RCC 7860 (cell line): Measurements from ENCODE around the gene CLCA2.

Experiments
- DNase-seq: peaks from one replicate; pipeline ENCODE4 v3.0.0-alpha.2; 2015; ENCODE audit warnings: low spot score
- FAIRE-seq: peaks from 2 replicates; lab custom pipeline; 2012; peaks lifted over from hg19 to GRCh38; lab: Jason Lieb, UNC

CLCA2 gene

DNA sequence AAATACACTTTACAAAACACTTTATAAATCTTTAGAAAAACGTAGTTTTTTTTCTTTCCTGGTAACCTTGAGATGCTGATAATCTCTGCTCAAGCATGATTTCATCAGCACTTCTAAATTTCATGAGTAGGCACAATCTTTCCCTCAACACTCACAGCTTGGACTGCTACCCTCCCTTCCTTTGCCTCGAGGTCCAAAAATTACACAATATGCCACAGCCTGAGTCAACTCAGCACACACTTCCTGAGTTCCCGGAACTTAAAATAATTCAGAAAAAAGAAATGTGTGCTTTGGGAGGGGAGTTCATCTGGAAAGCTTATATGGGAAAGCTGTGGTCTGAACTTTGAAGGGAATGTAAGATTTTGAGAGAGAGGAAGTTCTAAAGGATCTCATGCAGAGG is 5.9 kb downstream of the CLCA2 start:
- DNase-seq (peak; percentile 66), FAIRE-seq (peak; percentile 89)

GRCh38 chr1:86430376-86430775 is 6.4 kb downstream of the CLCA2 start:
- FAIRE-seq, result no peak
- no peak for DNase-seq

GRCh38 chr1:86434059-86434458 is 10.1 kb downstream of the CLCA2 start:
- no peak for FAIRE-seq
- DNase-seq, result no peak

DNA sequence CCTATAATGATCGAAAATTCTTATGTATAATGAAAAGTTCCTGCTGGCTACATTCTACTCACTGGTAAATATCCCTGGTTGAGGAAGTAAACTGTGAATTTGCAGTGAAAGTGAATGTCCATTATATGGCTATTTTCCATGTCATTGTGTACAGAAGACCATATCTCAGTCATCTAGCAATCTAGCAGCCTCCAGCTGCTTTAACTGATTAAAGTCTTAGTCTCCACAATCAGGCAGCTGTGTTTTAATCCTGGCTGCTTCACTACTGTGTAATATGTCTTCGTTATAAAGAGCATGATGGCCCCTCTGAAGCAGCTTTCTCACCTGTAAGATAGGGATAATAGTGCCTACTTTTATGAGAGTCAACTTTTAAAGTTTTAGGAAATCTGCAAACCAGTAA is 11.4 kb downstream of the CLCA2 start:
- FAIRE-seq, result no peak
- DNase-seq, result no peak

- no peak for FAIRE-seq
- DNase-seq, result no peak
Measured at GRCh38 chr1:86436041-86436440, 12.1 kb downstream of the CLCA2 start.

GRCh38 chr1:86441581-86441980 is 17.6 kb downstream of the CLCA2 start:
- DNase-seq (no peak), FAIRE-seq (no peak)

DNA sequence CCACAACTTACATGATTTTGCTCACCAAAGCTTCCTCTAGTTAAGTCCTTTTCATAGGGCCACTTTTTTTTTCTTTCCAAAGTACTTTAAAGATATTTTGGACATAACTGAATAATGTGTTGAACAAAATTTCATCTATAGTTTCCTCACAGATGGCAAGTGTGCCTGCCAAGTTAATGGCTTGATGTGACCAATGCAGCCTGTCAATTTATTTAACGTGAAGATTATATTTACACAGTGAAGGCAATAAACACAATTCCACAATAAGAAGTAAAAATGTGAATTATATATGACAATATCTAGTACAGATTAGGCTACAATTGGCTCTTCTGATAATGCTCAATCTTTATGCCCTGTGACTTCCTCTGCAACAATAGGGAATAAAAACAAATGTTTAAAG is 18.0 kb downstream of the CLCA2 start:
- FAIRE-seq (no peak), DNase-seq (no peak)

DNA sequence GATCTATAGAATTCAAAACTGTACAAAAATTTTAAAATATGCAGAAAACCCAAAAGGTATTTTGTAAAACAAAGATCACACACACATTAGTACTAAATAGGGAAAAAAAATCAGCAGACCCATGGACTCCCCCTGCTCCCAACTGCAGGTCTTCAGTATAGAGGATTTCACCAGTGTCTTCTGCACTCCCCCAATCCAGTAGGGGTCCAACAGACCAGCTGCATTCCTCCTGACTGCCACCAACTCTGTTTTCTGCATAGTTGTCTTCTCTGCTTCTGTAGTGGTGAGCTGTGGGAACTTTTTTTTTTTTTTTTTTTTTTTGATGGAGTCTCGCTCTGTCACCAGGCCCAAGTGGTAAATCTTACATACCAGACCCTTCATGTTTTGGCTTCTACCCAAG is 21.9 kb downstream of the CLCA2 start:
- FAIRE-seq (no peak), DNase-seq (no peak)

- FAIRE-seq (no peak), DNase-seq (no peak)
Measured at GRCh38 chr1:86447198-86447790, 23.3 kb downstream of the CLCA2 start.

GRCh38 chr1:86448670-86449069 is 24.7 kb downstream of the CLCA2 start:
- no peak for FAIRE-seq
- no peak for DNase-seq

DNA sequence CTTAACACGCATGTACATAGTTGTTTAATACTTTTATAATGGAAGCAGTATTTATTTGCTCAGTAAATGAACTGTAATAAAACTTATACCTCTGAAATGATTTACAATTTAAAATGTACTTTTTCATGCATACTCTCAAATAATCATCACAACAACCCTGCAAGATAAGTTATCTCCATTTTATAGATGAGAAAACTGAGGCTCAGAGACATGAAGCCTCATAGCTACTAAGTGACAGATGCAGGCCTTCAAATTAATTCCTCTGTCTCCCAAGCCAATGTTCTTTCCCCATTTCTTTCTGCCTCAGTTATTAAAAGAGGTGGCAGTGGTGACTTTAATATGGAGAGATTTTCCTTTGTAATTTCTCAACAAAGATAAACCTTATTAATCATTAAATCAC is 25.1 kb downstream of the CLCA2 start:
- FAIRE-seq, result no peak

DNA sequence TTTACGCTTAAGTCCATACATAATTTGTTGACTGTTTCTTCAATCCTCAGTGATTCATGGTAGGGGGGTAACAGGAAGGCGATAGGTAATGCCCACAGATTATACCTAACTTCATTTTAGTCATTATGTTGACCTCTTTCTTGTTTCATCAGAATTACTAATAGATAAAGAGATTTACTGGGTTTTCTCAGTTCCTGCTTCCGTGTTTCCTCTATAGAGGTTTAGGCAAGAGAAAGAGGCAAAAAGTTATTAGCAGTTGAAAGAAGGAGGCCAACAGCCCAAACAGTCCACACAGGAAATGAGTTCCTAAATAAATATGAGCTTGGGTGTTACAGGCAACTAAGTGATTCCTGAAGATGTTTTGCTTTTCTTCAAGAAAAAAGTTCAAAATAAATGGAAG is 26.9 kb downstream of the CLCA2 start:
- FAIRE-seq (no peak), DNase-seq (no peak)

More for the DNA sequence above, 25.1 kb downstream of the CLCA2 start:
- no peak for DNase-seq

DNA sequence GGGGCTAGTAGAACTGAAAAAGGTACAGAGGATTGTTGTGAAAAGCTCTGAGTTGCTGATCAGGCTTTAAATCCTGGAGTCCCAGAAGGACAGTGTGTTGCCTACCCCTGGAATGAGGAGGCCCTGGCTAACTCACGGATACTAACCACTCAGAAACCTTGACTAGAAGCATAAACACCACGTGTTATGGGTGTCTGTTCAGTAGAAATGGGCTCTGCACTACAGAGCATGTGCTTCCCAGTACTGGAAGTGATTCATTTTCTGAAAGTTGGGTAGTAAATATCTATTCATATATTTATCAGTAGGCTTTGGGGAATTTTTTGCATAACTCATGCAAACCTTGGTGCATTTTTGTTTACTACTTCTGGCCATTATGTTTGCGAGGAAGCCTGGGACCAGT is 29.7 kb downstream of the CLCA2 start:
- DNase-seq (no peak), FAIRE-seq (no peak)

DNA sequence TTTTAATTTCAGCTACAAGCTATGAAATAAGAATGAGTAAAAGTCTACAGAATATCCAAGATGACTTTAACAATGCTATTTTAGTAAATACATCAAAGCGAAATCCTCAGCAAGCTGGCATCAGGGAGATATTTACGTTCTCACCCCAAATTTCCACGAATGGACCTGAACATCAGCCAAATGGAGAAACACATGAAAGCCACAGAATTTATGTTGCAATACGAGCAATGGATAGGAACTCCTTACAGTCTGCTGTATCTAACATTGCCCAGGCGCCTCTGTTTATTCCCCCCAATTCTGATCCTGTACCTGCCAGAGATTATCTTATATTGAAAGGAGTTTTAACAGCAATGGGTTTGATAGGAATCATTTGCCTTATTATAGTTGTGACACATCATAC is 31.1 kb downstream of the CLCA2 start:
- no peak for DNase-seq
- no peak for FAIRE-seq

DNA sequence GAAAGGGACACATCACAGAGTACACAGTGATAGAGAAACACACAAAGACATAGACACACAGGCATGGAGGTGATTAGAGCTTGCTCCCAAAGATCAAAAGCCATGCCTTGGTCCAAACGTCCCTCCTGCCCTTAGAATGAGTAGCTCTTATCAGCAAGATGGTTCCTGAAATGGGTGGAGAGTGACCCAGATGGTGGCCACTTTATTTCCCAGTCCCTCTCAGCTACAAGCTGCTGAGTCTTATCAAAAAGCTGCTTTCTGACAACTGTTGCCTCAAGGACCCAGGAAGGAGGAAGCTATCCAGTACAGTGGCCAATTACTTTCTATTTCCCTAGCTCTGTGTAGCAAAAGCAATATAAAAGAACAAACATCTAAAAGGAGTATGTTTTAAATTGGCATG is 37.0 kb downstream of the CLCA2 start:
- FAIRE-seq (no peak), DNase-seq (no peak)

DNA sequence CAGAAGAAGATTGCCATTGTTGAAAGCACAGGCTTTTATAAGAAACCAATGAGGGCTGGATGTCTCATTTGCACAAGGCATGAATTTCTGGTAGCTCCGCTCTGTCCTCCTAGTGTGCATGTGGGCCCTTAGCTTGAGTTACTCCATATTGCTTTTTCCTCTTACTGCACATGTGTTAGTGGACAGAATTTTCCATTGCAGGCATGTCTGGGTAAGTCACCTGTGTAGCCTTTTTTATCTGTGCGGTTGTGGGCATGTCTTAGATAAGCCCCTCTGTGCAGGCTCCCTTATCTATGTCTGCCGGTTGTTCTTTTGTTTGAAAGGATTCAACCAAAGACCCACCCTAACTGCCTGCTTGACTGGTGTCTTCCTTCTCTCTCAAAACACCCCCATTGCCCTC is 37.5 kb downstream of the CLCA2 start:
- DNase-seq (no peak), FAIRE-seq (no peak)

GRCh38 chr1:86464819-86465218 is 40.8 kb downstream of the CLCA2 start:
- FAIRE-seq (no peak), DNase-seq (no peak)

- no peak for DNase-seq
- FAIRE-seq, result no peak
Measured at GRCh38 chr1:86466109-86466844, 42.3 kb downstream of the CLCA2 start.

DNA sequence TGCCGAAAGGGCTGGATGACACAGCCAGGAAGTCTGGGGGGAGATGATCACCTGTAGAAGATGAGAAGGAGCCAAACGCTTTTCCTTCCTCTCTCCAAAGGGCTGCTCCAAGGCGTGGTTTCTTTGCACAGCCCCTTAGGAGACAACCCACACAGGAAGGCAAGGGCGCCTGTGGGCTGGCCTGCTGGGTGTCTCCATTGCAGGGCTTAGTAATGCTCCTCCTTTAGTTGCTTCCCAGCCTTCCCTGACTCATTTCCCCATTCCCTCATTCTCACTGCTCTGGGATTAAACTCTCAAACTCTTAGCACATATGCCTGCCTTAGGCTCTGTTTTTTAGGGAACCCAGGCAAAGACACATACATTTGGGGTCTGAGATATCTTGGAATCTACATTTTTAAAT is 43.0 kb downstream of the CLCA2 start:
- DNase-seq (no peak), FAIRE-seq (no peak)

DNA sequence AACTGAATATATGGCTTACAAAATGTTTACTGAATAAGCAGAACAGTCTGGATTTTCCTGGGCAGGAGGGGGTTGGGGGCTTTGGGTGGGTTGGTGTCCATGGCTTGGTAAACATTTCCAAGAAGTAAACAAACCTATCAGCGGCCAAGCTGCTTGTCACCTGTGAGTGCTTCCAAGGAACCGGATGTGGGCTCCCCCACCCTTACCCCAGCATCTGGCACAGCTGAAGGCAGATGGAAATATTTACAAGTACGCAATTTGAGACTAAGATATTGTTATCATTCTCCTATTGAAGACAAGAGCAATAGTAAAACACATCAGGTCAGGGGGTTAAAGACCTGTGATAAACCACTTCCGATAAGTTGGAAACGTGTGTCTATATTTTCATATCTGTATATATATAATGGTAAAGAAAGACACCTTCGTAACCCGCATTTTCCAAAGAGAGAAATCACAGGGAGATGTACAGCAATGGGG is 44.6 kb downstream of the CLCA2 start, which contains the start of gene CLCA1:
TSS of gene CLCA1 (plus strand) at position 427 of the 477 bp plus-strand sequence. CDS start at position 472, 45 bp downstream.
- FAIRE-seq, result no peak

GRCh38 chr1:86470859-86471258 is 46.9 kb downstream of the CLCA2 start:
- FAIRE-seq (no peak), DNase-seq (no peak)

More for the DNA sequence above, 44.6 kb downstream of the CLCA2 start, which contains the start of gene CLCA1:
- no peak for DNase-seq

DNA sequence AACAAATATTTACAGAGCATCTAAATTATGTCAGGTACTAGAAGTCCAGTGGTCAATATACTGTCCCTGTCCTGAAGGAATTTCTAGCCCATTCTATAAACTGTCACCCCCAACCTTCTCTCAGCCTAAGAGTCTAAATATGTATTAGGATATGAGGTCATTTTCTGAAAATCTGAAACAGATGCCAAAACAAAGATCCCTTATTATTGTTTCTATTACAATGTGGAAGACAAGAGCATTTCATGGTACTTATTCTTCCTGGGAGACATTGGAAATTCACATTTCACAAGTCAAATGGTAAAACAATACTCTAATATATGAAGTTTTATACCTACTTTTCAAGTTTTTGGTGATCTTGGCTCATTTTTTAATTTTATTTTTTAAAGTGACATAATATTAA is 47.3 kb downstream of the CLCA2 start:
- FAIRE-seq, result no peak
- DNase-seq, result no peak
